NCI-H82 treated with DMSO at 0.1 percent for 48 hours (cell line): ENCODE measurements around the gene PRKCA.

Experiments used
- DNase-seq: peaks from one replicate; lab custom pipeline; 2025; ENCODE audit not compliant: unreplicated experiment; lab: John Stamatoyannopoulos, UW

Gene PRKCA

DNA sequence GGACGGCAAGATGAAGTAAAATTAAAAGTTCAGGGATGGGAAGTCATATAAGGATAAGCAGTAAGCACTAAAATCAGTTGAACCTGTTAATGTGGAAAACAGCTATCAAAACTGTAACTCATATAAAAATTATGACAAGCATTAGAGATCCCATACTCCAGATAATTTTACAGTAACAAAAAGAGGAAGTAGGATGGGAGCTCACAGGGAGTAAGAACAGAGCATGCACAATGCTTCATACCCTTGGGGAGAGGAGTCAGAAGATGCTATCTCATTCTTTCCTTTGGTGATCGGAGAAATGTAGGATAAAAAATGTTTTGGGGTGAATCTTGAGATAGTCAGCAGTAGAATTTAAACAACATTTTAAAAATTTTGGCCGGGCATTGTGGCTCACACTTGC lies 367.8 kb downstream of the PRKCA start:
- DNase-seq = no peak

DNA sequence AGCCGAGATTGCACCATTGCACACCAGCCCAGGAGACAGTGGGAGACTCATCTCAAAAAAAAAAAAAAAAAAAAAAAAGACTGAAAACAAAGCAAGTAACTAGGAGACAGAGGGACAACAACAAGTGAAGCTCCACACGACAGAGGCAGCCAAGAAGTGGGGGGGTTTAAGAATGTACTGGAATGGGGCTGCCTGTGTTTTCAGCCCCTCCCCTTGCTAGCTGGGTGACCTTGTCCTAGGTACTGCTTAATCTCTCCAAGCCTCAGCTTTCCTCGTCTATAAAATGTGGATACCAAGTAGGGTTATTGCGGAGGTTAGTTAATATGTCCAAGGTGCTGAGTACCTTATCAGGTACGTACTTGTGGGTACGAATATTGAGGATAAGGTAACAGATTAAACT lies 368.7 kb downstream of the PRKCA start:
- no peak for DNase-seq

DNA sequence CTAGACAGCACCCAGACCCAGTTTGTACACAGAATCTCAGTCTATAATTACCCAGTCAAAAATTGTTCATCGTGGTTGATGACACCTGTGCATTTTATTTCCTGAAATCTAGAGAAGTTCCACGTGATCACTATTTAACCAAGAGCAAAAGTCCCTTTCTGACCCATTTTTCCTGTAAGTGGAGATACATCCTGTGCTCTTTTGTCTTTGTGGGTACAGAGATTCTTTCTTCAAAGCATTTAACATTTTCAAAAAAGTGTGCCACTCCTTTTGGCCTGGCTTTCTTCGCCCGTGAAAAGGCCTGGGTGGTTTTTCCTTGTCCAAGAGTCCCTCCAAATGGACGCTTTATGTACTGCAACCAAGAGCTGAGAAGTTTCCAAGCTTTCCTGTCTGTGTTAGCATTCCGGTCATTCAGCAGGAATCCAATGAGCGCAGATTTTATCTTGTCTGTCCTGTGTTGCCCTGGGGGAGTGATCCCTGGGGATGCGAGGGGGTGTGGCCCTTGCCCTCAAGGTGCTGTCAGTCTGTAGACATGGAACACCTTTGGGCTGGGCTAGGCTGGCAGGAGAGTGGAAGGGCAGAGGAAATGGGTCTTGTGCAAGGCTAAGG lies 371.4 kb downstream of the PRKCA start:
- DNase-seq = no peak

DNA sequence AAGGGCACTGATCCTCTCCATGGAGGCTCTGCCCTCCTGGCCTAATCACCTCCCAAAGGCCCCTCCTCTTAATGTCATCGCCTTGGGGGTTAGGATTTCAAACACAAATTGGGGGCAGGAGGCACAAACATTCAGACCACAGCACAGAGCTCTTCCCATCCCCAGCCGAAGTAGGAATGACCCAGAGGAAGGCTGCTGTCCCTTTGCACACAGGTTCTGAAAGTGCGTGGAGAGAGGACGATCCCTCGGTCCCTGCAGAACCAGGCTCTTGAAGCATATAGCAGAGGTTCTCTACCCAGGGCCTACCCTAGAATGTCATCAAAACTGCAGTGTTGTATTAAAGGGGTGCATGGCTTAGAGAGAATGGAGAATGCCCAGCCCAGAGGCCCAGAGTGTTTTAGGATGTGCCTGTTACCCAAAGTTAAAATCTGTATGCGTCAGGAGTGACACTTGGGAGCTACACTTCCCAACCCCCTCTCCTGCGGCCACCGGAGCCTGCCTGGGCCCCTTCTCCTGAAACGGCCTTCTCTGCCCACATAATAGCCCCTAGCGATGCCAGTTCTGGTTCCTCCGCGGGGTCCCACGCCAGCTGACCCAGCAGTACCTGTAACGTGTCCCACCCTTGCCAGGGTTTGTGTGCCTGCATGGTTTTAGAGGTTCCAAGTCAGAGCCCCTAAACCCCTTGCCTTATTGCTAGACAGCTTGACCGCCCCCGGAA lies 373.0 kb downstream of the PRKCA start:
- no peak for DNase-seq

DNA sequence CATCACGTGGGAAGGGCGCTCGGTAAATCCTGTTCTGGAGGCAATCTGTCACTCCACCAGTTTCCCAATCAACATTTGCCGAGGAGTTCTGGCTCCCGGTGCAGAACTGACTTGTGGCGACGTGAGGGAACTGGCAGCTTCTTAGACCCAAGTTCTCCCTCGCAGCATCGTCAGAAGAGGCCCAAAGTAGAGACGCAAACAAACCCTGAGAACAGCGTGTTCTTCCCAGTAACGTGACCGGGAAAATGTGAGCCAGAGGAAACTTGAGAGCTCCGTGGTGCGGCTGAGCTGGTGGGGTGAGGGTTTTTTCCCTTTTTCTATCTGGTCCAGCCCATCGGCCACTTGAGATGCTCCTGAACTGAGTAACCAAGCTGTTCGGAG lies 373.6 kb downstream of the PRKCA start:
- no peak for DNase-seq

DNA sequence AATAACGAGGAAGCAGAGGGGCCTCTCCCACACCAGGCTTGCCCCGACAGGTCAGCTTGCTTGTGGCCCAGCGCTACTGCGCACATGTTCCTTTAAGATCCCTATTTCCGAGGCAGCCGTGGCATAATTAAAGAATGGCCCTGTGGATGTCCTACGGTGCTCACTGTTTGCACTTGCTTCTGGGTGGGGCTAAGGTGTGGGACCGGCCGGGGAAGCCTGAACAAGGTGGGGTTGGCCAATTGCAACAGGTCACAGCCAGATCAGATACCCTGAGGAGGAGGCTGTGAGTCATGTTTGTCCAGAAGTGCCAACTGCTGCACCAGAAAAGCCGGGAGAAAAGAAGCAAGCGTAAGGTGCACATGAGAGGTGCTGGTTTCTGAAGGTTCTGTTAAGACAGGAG lies 374.0 kb downstream of the PRKCA start:
- DNase-seq = no peak

DNA sequence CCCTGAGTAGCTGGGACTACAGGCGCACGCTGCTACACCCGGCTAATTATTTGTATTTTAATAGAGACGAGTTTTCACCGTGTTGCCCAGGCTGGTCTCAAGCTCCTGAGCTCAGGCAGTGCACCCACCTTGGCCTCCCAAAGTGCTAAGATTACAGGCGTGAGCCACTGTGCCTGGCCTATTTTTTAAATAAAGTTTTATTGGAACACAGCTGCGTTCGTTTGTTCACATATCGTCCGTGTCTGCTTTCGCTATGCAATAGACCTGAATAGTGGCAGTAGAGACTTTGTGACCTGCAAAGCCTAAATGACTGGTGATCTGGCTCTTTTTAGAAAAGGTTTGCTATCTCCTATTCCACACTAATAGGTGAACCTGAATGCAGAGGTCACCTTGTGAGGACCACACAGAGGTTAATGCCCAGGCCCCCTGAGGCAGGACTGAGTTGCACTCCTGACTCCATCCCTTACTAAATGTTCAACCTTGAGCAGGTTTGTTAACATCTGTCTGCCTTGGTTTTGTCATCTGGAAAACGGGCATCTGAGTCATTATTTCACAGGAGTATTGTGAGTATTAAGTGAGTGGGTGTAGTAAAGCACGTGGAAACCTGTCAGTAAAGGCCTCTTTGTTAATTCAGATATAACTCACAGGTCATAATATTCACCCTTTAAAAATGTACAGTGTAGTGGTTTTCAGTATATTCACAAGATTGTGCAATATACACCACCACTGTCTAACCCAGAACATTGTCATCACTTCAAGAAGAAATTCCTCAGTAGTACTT lies 375.0 kb downstream of the PRKCA start:
- no peak for DNase-seq

DNA sequence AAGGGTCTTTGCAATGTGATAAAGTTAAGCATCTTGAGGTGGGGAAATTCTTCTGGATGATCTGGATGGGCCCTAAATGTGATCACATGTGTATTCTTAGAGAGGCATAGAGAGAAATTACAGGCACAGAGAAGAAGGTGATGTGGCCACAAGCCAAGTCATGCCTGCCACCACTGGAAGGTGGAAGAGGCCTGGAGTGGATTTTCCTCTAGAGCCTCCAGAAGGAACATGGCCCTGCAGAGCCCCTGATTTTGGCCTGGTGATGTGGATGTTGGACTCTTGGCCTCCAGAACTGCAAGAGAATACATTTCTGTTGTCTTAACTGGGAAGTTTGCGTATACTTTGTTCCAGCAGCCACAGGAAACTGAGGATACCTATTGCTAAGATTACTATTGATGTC lies 375.6 kb downstream of the PRKCA start:
- no peak for DNase-seq

DNA sequence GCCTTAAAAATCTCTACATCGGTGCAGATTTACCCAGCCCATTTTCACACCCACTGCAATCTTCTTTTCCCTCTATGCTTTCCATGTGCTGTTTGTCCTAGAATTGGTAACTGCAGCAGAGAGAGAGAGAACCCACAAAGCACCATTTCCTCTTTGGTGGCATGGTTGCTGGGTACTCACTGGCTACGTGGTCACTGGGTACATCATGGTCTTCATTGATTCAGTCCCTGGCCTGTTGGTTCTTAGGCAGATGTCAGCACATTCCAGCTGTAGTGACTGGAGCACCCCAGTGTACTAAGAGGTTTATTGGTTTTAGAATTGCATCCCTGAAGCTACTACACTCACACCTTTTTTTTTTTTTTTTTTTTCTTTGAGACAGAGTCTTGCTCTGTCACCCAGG lies 376.4 kb downstream of the PRKCA start:
- no peak for DNase-seq

DNA sequence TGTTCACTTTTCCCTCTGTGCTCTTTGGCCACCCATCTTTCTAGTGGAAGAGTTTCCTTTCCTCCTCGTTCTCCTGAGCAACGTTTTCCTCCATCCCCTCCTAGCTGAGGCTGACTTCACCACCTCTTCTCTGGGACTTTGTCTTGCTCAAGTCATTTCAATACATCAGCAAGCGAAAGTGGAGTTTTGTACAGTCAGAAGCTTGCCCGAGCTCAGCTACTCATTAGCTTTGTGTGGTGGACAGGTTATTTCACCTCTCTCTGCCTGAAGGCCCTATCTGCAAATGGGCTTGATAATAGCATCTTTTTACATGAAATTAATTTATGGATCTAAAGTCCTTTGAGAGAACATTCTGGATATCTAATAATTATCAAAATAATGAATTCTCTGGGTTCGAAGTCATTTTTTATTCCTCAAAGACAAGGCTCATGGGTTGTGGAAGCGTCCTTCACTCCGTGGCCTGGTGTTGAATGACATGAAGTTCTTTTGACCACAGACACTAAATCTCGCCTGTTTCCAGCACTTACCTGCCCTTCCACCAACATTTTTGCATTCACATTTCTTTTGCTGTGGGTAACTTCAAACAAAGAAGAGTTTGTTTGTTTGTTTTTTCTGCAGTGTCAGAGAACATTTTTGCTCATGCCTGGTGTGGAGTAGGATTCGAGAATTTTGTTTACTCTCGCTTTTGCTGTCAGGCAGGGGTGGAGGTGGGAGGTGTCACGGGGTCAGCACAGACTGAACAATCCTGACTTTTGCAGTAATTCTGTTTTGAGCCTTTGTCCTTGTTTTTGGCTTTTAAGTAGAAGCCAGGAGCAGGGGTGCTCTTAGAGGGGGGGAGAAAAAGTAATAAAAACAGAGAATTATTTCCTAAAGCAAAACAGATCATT lies 377.5 kb downstream of the PRKCA start:
- DNase-seq = no peak

DNA sequence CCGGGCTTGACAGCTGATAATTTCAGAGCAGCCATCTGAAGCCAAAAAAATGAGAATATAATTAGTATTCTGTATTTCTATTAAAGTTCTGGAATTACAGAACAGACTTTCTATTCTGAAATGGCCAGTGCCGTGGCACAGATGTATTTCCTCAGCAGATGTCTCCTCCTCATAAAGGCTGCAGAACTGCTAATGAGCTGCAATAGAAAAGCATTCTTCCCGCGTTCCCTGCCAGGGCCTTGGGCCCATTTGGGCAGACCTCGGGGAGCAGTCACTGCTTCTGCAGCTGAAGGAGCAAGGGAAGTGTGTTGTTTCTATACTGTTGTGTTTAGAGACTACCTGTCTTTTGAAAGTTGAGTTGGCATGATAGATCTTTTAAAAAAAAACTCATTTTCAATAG lies 379.9 kb downstream of the PRKCA start:
- DNase-seq = no peak

DNA sequence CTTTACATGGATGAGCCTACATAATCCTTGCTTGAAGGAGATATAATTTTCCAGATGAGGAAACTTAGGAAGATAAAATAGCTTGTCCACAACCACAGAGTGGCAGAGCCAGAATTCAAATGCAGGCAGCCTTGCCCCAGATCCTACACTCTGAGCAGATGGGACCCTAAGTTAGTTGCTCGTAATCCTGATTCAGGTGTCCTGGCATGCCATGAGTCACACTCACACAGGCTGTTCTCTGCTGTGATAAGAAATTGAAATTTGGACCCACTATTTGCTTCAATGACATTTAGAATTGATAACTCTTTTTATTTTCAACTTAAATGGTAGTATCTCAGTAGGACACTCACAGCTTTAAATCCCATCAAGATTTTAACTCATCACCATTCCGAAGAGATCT lies 381.8 kb downstream of the PRKCA start:
- DNase-seq = no peak

DNA sequence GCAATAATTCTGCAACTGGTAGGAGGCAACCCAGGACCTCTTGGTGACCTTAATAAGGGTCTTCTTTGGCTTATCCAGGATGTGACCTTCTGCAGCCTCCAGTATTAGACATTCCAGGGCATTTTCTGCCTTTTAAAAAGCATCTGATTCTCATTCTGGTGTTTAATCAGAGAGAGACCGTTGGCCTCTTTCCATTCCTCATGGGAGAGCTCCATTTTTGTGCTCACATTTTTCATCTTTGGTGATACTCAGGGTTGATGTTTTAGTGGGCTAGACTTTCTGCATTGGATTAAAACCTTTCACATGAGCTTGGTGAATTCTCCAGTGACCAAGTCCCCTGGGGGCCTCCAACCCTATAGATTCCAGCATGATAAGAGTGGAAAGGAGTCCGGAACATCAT lies 382.3 kb downstream of the PRKCA start:
- no peak for DNase-seq

DNA sequence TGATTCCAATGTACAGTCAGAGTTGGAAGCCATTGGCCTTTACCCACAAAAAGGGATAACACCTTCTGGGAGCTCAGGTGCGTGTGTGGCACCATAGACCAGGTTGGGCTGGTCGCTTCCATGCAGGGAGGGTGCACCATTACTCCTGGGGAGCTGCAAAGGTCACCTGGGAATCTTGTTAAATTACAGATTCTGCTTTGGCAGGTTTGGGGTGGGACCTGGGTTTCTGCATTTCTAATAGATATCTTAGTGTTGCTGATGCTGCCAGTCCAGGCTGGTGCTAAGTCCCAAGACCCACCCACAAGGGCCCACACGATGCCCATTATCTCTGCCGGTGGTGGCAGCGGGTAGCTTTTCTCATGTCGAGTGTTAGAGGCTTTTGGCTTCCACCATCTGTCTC lies 384.2 kb downstream of the PRKCA start:
- DNase-seq = no peak

DNA sequence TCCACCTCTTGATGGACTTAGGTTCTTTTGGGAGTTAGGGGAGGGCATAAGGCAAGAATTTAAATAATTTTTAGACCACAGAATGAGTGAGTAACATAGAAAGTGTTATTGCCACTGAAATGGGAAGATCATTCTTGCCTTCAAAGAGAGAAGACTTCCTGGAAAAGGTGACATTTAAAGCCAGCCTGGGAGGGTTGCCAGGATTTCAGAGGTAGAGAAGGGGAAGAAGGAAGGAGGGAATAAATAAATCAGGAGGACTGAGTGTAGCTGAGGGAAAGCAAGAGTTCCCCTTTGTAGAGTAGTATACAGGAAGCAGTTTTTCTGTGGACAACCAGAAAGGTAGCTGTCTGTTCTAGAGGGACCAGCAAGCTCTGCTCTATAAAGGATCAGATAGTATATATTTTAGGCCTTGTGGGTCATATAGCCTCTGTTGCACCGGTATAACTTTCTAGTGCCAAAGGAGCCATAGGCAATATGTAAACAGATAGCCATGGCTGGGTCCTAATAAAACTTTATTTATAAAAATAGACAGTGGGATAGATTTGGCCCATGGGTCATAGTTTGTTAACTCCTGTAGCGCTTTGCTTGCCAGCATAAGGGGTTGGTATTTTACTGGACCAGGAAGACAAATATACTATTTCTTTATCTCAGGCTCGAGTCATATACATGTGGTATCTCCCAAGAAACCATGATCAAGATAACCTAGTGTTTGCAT lies 385.3 kb downstream of the PRKCA start:
- no peak for DNase-seq

DNA sequence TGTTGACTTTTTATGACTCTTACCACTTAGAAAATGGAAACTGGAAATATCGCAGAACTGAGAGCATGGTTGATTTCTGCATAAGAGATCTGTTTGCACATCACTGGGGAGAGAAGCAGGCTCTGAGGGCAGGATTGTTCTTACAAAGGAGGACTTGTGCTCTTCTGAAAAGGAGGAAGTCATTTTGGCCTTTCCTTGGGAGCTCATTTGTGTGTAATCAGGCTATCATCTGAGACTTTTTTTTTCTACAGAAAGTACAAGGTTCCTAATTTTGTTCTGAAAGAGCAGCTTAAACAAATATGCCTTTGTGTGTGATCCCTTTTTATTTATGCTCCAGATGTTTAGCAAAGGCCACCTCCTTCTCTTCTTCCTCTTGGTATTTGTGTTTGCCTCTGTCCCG lies 386.8 kb downstream of the PRKCA start:
- no peak for DNase-seq

DNA sequence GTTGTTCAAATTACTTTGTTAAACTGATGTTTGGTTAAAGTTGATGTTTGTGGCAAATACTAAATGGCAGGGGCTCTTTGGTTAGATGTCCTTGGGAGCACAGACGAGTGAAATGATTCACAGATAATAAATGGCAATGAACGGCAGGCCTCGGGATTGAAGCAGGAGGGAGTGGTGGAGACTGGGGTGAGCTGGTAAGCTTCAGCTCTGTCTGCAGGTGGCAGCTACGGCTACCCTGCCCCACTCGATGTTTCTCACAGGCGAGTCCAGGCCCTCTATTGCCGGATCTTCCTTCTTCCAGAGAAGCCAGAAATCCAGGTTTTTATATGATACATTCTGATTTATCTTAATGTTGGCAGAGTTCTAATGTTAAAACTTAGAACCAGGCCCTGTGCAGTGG lies 387.8 kb downstream of the PRKCA start:
- no peak for DNase-seq

DNA sequence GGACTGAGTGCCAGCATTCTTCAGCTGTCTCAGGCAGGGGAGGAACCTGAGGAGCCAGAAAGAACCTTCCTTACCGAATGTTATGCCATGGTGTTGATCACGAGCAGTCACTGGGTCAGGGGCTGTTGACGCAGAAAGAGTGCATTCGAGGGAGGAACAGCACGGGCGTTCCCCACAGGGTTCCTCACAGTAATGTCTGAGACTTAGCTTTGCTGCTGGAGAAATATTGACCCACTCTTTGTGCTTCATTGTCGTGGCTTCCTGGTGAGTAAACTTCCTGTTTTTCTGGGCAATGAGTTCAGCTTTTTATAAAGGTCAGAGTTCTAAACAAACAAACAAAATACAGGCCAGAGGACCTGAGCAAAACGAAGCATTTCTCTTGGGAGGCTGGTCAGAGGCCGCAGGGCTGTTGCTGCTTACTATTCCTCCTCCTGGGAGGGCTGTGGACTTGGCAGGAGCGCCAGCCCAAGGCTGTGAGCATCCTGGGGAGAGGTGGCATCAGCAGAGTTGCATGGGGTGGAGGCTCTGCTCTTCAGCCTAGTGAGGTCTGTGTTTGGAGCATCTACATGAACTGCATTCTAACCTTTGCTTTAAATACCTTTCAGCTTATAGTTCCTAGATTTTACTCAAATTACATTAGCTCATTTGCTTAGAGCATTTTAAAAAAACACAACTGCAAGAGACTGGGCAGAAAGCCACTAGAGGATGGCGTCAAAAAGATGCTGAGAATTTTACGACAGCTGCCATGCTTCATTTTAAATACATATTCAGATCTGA lies 389.4 kb downstream of the PRKCA start:
- no peak for DNase-seq

DNA sequence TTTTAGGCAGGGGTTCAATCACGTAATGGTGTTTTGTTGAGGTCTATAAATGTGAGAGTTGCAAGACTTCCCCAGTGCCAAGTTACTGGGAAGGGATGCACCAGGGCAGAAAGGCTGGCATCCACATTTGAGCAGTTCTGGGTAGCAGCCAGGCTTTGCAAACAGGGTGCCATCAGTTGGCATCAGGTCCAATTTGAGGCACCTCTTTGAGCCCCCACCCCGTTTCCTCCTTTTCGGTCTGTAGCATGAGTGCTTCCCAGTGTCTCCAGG lies 389.9 kb downstream of the PRKCA start:
- no peak for DNase-seq

DNA sequence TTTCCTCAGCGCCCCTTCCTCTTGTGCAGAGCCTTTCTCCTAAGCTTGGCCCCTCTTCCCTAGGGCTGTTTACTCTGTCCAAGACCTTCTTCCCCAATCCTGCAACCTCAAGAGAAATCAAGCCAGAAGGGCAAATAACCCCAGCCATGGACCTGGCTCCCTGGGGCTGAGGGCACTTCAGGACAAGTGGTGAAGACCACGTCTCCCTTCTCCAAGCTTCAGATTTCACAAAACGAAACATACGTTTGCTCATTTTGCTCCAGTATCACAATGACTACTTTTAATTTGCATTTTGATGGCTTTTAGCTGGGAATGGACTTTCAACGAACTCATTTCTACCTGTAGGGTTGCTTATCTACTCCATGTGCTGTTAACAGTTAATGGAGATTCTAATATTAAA lies 392.7 kb downstream of the PRKCA start:
- DNase-seq = no peak
